KMS-11 (cell line): Measurements from ENCODE around the gene TPX2.

Experiments used
- H2AFZ ChIP-seq: fragments of 200-600 bp; sonication (generic); 2 replicates; pipeline ENCODE4 v1.6.1; 2016; ENCODE audit warnings: antibody characterized with exemption, mixed run types, low read depth
- H3K27ac ChIP-seq: fragments of 200-600 bp; sonication (generic); 2 replicates; pipeline ENCODE4 v1.6.1; 2016; ENCODE audit warnings: mild to moderate bottlenecking, mixed run types
- H3K27me3 ChIP-seq: fragments of 200-600 bp; sonication (generic); 2 replicates; pipeline ENCODE4 v1.6.1; 2017; ENCODE audit warnings: mild to moderate bottlenecking, low read depth, mixed run types, moderate library complexity; ENCODE audit not compliant: insufficient read depth
- H3K36me3 ChIP-seq: fragments of 200-600 bp; sonication (generic); 2 replicates; pipeline ENCODE4 v1.6.1; 2017; ENCODE audit warnings: mild to moderate bottlenecking, mixed run types; ENCODE audit not compliant: insufficient read depth
- H3K4me1 ChIP-seq: fragments of 200-600 bp; sonication (generic); 2 replicates; pipeline ENCODE4 v1.6.1; 2016; ENCODE audit warnings: mild to moderate bottlenecking, low read depth, mixed run types; ENCODE audit not compliant: poor library complexity, severe bottlenecking
- H3K4me2 ChIP-seq: fragments of 200-600 bp; sonication (generic); 2 replicates; pipeline ENCODE4 v1.7.0; 2016; ENCODE audit warnings: mild to moderate bottlenecking, mixed run types
- H3K4me3 ChIP-seq: fragments of 200-600 bp; sonication (generic); IDR thresholded peaks from 2 replicates; pipeline ENCODE4 v1.6.1; 2017; ENCODE audit warnings: low read depth, low read length, mixed read lengths; ENCODE audit not compliant: insufficient read depth
- H3K79me2 ChIP-seq: fragments of 200-600 bp; sonication (generic); 2 replicates; pipeline ENCODE4 v1.6.1; 2016; ENCODE audit warnings: low read depth, mixed run types; ENCODE audit not compliant: insufficient read depth
- H3K9ac ChIP-seq: fragments of 200-600 bp; sonication (generic); 2 replicates; pipeline ENCODE4 v1.6.1; 2016; ENCODE audit warnings: mild to moderate bottlenecking, mixed run types
- H4K20me1 ChIP-seq: fragments of 200-600 bp; sonication (generic); 2 replicates; pipeline ENCODE4 v1.6.1; 2016; ENCODE audit warnings: mild to moderate bottlenecking, mixed run types; ENCODE audit not compliant: insufficient read depth
- TF ChIP-seq, protein P1 (sequence below): fragments of 200-600 bp; sonication (generic); conservative IDR thresholded peaks from 2 replicates; pipeline ENCODE4 v1.6.1; 2017; ENCODE audit warnings: low read depth, mild to moderate bottlenecking, antibody characterized with exemption, low read length, moderate library complexity, mixed read lengths

Gene TPX2

DNA sequence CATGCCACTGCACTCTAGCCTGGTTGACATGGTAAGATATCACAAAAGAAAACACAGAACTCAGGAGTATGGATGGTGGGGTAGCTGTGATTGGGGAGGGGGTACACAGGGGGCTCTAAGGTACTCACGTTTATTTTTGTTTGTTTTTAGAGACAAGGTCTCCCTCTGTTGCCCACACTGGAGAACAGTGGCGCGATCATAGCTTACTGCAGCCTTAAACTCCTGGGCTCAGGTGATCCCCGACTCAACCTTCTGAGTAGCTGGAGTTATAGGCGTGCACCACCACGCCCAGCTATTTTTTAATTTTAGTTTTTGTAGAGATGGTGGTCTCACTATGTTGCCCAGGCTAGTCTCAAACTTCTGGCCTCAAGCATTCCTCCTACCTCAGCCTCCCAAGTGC is 45.7 kb upstream of the TPX2 start:
- Histone ChIP-seq H3K27me3 (no peaks in the 10 kb centered on the region), H3K4me3 (no peak overlapping the region), H3K27ac (peak overlapping the region; percentile 5; the same call in 1 of the 2 replicates), H3K9ac (no peak overlapping the region), H3K79me2 (peaks cover 52% of the 10 kb centered on the region), H3K4me2 (peak overlapping the region; percentile 49), H3K4me1 (peaks cover 89% of the 10 kb centered on the region), H2AFZ (no peak overlapping the region), H4K20me1 (no peaks in the 10 kb centered on the region), H3K36me3 (no peaks in the 10 kb centered on the region)
- TF ChIP-seq, protein P1, sequence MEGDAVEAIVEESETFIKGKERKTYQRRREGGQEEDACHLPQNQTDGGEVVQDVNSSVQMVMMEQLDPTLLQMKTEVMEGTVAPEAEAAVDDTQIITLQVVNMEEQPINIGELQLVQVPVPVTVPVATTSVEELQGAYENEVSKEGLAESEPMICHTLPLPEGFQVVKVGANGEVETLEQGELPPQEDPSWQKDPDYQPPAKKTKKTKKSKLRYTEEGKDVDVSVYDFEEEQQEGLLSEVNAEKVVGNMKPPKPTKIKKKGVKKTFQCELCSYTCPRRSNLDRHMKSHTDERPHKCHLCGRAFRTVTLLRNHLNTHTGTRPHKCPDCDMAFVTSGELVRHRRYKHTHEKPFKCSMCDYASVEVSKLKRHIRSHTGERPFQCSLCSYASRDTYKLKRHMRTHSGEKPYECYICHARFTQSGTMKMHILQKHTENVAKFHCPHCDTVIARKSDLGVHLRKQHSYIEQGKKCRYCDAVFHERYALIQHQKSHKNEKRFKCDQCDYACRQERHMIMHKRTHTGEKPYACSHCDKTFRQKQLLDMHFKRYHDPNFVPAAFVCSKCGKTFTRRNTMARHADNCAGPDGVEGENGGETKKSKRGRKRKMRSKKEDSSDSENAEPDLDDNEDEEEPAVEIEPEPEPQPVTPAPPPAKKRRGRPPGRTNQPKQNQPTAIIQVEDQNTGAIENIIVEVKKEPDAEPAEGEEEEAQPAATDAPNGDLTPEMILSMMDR: no peak

DNA sequence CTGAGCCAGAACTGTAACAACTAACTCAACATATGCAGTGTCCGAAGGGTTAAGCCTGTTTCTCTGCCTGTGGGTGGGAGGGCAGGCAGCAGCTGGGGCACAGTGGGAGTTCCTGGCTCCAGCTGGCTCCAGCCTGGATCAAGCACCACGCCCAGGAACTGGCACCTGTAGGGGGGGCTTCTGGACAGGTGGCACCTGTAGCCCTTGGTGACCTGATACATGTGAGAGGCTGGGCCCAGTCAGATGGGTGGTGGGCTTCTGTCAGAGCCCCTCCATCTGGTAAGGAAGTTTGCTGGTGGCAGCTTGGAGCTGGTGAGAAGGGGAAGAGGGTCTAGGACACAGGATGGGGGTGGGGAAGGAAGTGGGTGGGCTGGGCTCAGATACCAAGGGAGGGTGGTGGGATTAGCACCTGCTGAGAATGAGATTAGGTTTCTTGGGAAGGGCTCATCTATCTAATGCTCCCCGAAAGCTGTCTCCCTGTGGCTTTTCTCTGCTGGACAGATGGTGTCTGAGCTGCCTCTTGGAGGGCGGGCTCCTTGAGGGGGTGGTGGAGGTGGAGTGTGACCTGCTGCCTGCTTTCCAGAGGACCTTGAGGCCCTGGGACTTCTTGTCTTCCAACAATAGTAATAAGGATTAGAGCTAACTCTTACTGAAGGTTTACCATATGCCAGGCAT is 45.0 kb upstream of the TPX2 start:
- H3K4me1 ChIP-seq: peaks cover 96% of the 10 kb centered on the region
- peaks cover 57% of the 10 kb centered on the region for H3K79me2 ChIP-seq
- H3K9ac ChIP-seq: no peak overlapping the region
- TF ChIP-seq, protein P1: no peak
- H3K27me3 ChIP-seq: no peaks in the 10 kb centered on the region
- H3K4me2 ChIP-seq: peak overlapping the region; percentile 49
- H3K27ac ChIP-seq: peak overlapping the region; percentile 5; the same call in 1 of the 2 replicates
- H3K4me3 ChIP-seq: no peak overlapping the region
- H4K20me1 ChIP-seq: no peaks in the 10 kb centered on the region
- H2AFZ ChIP-seq: no peak overlapping the region
- no peaks in the 10 kb centered on the region for H3K36me3 ChIP-seq

DNA sequence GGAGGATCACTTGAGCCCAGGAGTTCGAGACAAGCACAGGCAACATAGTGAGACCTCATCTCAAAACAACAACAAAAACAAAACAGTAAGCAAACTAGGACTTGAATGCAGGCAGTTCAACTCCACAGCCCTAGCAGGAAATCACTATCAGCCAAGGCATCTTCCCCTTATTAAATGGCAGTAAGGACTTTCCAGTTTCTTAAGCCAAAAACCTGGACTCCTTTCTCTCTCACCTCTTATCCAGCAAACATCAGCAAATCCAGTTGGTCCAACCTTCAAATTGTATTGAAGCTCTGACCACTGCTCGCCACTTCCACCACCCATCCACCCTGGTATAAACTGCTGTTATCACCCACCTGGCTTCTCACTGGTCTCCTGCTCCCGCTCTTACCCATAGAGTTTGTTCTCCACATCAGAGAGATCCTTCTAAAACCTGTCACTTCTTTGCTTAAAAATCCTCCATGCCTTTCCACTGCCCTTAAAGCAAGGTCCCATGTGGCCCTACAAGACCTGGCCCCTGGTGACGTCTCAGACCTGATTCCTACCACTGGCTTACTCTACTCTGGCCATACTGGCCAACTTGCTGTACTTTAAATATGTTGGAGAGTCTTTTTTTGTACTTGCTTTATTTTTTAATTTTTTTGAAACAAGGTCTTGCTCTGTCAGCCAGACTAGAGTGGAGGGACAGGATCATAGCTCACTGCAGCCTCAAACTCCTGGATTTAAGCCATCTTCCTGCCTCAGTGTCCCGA is 44.1 kb upstream of the TPX2 start:
- no peaks in the 10 kb centered on the region for H4K20me1 ChIP-seq

DNA sequence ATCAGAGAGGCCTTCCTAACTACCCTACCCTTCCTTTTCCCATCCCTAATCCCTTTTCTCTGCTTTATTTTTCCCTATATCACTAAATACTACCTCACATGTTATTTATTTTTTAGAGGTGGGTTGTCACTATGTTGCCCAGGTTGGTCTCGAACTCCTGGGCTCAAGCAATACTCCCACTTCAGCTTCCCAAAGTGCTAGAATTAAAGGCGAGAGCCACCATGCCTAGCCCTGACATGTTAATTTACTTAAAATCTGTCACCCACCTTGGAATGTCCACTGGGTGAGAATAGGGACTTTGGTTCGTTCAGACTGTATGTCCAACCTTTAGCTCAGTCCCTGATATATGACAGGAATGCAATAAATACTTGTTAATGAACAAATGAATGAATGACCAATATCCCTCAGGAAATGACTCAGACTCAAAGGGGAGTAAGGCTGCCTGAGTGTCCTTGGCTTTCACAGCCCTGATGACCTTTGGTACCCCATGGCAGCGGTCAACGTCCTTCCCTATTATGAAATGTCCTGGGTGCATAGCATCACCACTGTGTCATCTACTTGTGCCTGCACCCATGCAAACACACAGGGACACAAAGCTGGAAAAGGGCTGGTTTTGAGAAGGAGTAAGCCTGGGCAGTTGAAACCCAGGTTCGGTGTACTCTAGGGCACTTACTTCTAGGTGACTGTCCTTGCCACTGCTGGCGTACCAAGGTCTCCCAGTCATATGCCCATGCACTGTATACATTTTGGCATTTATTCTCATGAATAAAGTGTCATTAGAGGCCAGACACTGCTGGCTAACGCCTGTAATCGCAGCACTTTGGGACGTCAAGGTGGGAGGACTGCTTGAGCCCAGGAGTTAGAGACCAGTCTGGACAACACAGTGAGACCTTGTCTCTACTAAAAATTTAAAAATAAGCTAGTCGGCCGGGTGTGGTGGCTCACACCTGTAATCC is 43.0 kb upstream of the TPX2 start:
- Histone ChIP-seq H3K4me2 (no peak overlapping the region), H4K20me1 (no peaks in the 10 kb centered on the region), H3K4me3 (no peak overlapping the region), H3K36me3 (no peaks in the 10 kb centered on the region), H3K4me1 (peaks cover 96% of the 10 kb centered on the region), H3K27ac (no peak overlapping the region), H3K9ac (no peak overlapping the region), H3K79me2 (peaks cover 44% of the 10 kb centered on the region; the same call in 1 of the 2 replicates), H3K27me3 (no peaks in the 10 kb centered on the region), H2AFZ (no peak overlapping the region)
- TF ChIP-seq, protein P1: no peak

More for the DNA sequence above, 44.1 kb upstream of the TPX2 start:
- TF ChIP-seq, protein P1: no peak
- H3K36me3 ChIP-seq: no peaks in the 10 kb centered on the region
- no peak overlapping the region for H2AFZ ChIP-seq
- peaks cover 97% of the 10 kb centered on the region for H3K4me1 ChIP-seq
- no peak overlapping the region for H3K4me2 ChIP-seq
- H3K27ac ChIP-seq: peak overlapping the region; percentile 4; the same call in 1 of the 2 replicates
- no peak overlapping the region for H3K9ac ChIP-seq
- no peaks in the 10 kb centered on the region for H3K27me3 ChIP-seq
- no peak overlapping the region for H3K4me3 ChIP-seq
- H3K79me2 ChIP-seq: peaks cover 51% of the 10 kb centered on the region
